Measurements from ENCODE around the gene PTPRN2.

PTPRN2 gene

GRCh38 chr7:157684157-157684908 is 903.3 kb downstream of the PTPRN2 start:
- Histone ChIP-seq H3K4me1 (no peaks in the 10 kb centered on the region), H2AFZ (no peak overlapping the region), H3K4me2 (ENCODE audit: low read length) (peak overlapping the region; percentile 32), H3K9ac (no peak overlapping the region), H3K27ac (no peak overlapping the region), H3K4me3 (ENCODE audit: low read depth, low read length) (no peak overlapping the region), H3K27me3 (ENCODE audit: control insufficient read depth, insufficient read depth, low read length) (peaks cover 2% of the 10 kb centered on the region), H3K79me2 (no peaks in the 10 kb centered on the region), H3K36me3 (ENCODE audit: control insufficient read depth, insufficient read depth, low read length) (no peaks in the 10 kb centered on the region), H3K9me3 (ENCODE audit: control insufficient read depth, low read length) (peaks cover 2% of the 10 kb centered on the region)
- no peak for TF ChIP-seq CTCF (IDR thresholded peaks at IDR 0.05)

GRCh38 chr7:157683747-157684156 is 903.9 kb downstream of the PTPRN2 start:
- H3K4me2 ChIP-seq (ENCODE audit: low read length): peak overlapping the region; percentile 32
- no peaks in the 10 kb centered on the region for H3K4me1 ChIP-seq
- H3K36me3 ChIP-seq (ENCODE audit: control insufficient read depth, insufficient read depth, low read length): no peaks in the 10 kb centered on the region
- H3K27ac ChIP-seq: no peak overlapping the region
- no peak overlapping the region for H2AFZ ChIP-seq
- peaks cover 2% of the 10 kb centered on the region for H3K27me3 ChIP-seq (ENCODE audit: control insufficient read depth, insufficient read depth, low read length)
- no peak overlapping the region for H3K4me3 ChIP-seq (ENCODE audit: low read depth, low read length)
- no peaks in the 10 kb centered on the region for H3K79me2 ChIP-seq
- TF ChIP-seq CTCF (IDR thresholded peaks at IDR 0.05): no peak
- peaks cover 2% of the 10 kb centered on the region for H3K9me3 ChIP-seq (ENCODE audit: control insufficient read depth, low read length)
- H3K9ac ChIP-seq: no peak overlapping the region

DNA sequence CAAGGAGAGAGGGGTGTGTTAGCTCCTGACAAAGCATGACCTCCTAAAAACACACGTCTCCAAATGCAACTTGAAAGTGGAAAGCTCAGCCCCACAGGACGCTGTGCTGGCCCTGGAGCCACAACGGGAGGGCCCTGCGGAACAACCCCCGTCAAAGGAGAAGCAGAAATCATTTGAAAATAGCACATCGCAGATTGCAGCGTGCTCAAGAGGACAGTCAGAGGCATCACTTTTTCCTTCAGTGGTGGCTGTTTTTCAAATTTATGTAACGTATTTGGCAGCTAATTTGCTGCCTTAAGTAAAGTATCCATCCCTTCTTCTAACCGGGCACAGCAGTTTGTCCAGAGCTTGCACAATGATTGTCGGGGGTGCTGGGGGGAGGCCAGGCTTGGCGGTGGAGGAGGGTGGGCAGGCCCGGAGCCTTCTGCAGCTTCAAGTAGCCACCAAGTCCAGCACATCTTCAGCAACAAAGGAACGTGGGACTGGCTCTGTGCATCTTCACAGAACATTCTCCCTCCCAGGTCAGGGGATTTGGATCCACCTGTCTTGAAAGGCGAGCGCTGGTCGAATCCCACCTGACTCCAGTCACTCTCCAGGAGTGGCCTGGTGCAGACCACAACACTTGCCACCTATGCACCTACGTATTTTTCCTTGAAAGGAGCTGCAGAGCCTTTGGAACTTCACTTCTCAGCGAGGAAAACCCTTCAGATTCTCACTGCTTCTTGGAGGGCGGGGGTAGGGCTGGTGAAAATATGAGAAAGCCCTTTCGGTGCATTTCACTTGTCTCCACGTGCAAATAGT is 904.5 kb downstream of the PTPRN2 start:
- no peak for TF ChIP-seq CTCF (IDR thresholded peaks at IDR 0.05)
- Histone ChIP-seq H2AFZ (no peak overlapping the region), H3K36me3 (ENCODE audit: control insufficient read depth, insufficient read depth, low read length) (no peaks in the 10 kb centered on the region), H3K9me3 (ENCODE audit: control insufficient read depth, low read length) (peaks cover 2% of the 10 kb centered on the region), H3K27me3 (ENCODE audit: control insufficient read depth, insufficient read depth, low read length) (peaks cover 2% of the 10 kb centered on the region), H3K79me2 (no peaks in the 10 kb centered on the region), H3K4me2 (ENCODE audit: low read length) (no peak overlapping the region), H3K4me1 (no peaks in the 10 kb centered on the region), H3K9ac (no peak overlapping the region), H3K4me3 (ENCODE audit: low read depth, low read length) (no peak overlapping the region), H3K27ac (no peak overlapping the region)

- Histone ChIP-seq H3K4me2 (ENCODE audit: low read length) (no peak overlapping the region), H3K9me3 (ENCODE audit: control insufficient read depth, low read length) (peaks cover 2% of the 10 kb centered on the region), H3K36me3 (ENCODE audit: control insufficient read depth, insufficient read depth, low read length) (no peaks in the 10 kb centered on the region), H3K27ac (no peak overlapping the region), H2AFZ (no peak overlapping the region), H3K4me3 (ENCODE audit: low read depth, low read length) (no peak overlapping the region), H3K4me1 (no peaks in the 10 kb centered on the region), H3K79me2 (no peaks in the 10 kb centered on the region), H3K27me3 (ENCODE audit: control insufficient read depth, insufficient read depth, low read length) (peaks cover 2% of the 10 kb centered on the region), H3K9ac (no peak overlapping the region)
- TF ChIP-seq CTCF (IDR thresholded peaks at IDR 0.05): no peak
These were observed 905.3 kb downstream of the PTPRN2 start for GRCh38 chr7:157682064-157682945.

Measured in parathyroid adenoma (tissue), 2 donors.